Thyroid gland (tissue), 4 donors: ENCODE data around the gene DAB1. TPM values are rescaled to one million over a fixed set of nuclear protein-coding genes. Genes with fewer than 3 reads are reported as not detected.

Source experiments
- DNase-seq, 2 donors: peaks; one replicate each; pipeline ENCODE4 v3.0.0-alpha.2; 2019
- H3K27ac ChIP-seq, 3 donors: fragments of 200-600 bp; sonication (generic); 1 replicate in 2 of 3; 2 replicates in 1 of 3; pipeline ENCODE4 v1.5.1; 2016 to 2019; ENCODE audit warnings: mild to moderate bottlenecking in 1 of 3, moderate library complexity in 1 of 3
- H3K27me3 ChIP-seq: fragments of 200-600 bp; sonication (generic); one replicate; pipeline ENCODE4 v1.5.1; 2019
- H3K36me3 ChIP-seq, 2 donors: fragments of 200-600 bp; sonication (generic); one replicate each; pipeline ENCODE4 v1.5.1; 2016 to 2019
- H3K4me1 ChIP-seq, 2 donors: fragments of 200-600 bp; sonication (generic); one replicate each; pipeline ENCODE4 v1.5.1; 2017 to 2019
- H3K4me3 ChIP-seq, 3 donors: fragments of 200-600 bp; sonication (generic); replicated peaks in 1 of 3; 1 replicate in 2 of 3; 2 replicates in 1 of 3; pipeline ENCODE4 v1.5.1; 2016; ENCODE audit warnings: mild to moderate bottlenecking in 1 of 3
- H3K9me3 ChIP-seq: fragments of 200-600 bp; sonication (generic); one replicate; pipeline ENCODE4 v1.5.1; 2017
- POLR2A ChIP-seq, 2 donors: fragments of 450-650 bp; IDR thresholded peaks; one replicate each; pipeline ENCODE4 v1.6.1; 2017; ENCODE audit warnings: antibody characterized with exemption in 2 of 2, mild to moderate bottlenecking in 2 of 2, moderate library complexity in 1 of 2
- WGBS, 2 donors: methylation state at CpG; one replicate each; pipeline ENCODE4 v1.1.5; 2017; 5-methylcytosine and 5-hydroxymethylcytosine counted together
- intact Hi-C: fragments of 100-400 bp; cut with DNase I; formaldehyde crosslinking; loops from one replicate; pipeline ENCODE4 v1.15.1; 2023
- total RNA-seq, 4 donors: library from RNA; depleted of rRNA; stranded (reverse); fragments of >200 nt; gene quantifications; one replicate each; pipeline ENCODE4 v1.2.3, GENCODE V29; 2016
- TF ChIP-seq, protein P1 (sequence below), 6 experiments: fragments of 200-600 bp in 3 of 6; fragments of 450-650 bp in 3 of 6; sonication (generic) in 3 of 6; IDR thresholded peaks; one replicate each; pipeline ENCODE4 v1.5.1; 2016 to 2019; ENCODE audit warnings: antibody characterized with exemption in 6 of 6, mild to moderate bottlenecking in 2 of 6, inconsistent platforms in 1 of 6, moderate library complexity in 1 of 6

DAB1 gene
- total RNA-seq, 4 donors from 2014 or later = under 0.01 to 0.83 (median 0.21) TPM

DNA sequence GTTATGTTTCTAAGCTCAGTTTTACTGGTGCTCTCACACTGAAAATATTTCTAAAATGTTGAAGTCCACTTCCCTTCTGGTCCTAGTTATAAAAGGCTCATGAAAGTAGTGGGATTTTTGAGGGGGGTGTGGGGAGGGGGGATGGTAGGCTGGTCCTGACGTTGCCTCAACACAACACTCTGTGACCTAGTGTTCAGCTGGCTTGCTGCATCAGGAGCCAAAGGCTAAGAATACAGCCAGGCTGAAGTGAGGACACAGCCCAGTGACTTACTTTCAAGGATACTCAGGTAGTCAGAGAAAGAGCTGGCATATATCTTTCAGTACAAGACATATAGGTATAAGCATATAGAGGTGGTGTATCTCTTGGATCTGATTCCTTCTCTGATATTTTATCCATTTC, 306.1 kb downstream of the DAB1 start:
- Histone ChIP-seq H3K9me3 (no peaks in the 10 kb centered on the region), H3K4me3 (no peak overlapping the region), H3K27ac (no peak overlapping the region), H3K36me3 (no peaks in the 10 kb centered on the region), H3K4me1 (no peaks in the 10 kb centered on the region), H3K27me3 (no peaks in the 10 kb centered on the region)
- TF ChIP-seq POLR2A (IDR thresholded peaks at IDR 0.05) = no peak
- TF ChIP-seq, protein P1, sequence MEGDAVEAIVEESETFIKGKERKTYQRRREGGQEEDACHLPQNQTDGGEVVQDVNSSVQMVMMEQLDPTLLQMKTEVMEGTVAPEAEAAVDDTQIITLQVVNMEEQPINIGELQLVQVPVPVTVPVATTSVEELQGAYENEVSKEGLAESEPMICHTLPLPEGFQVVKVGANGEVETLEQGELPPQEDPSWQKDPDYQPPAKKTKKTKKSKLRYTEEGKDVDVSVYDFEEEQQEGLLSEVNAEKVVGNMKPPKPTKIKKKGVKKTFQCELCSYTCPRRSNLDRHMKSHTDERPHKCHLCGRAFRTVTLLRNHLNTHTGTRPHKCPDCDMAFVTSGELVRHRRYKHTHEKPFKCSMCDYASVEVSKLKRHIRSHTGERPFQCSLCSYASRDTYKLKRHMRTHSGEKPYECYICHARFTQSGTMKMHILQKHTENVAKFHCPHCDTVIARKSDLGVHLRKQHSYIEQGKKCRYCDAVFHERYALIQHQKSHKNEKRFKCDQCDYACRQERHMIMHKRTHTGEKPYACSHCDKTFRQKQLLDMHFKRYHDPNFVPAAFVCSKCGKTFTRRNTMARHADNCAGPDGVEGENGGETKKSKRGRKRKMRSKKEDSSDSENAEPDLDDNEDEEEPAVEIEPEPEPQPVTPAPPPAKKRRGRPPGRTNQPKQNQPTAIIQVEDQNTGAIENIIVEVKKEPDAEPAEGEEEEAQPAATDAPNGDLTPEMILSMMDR (IDR thresholded peaks at IDR 0.05) = no peak
- intact Hi-C loops = no loop called here
- 44 to 53% methylated on average over 1 of the region's 1 CpG for WGBS, 2 donors
- no peak for DNase-seq

- no peaks in the 10 kb centered on the region for H3K9me3 ChIP-seq
- H3K36me3 ChIP-seq = no peaks in the 10 kb centered on the region
- H3K27ac ChIP-seq = no peak overlapping the region
- intact Hi-C loops = no loop called here
- 66 to 85% methylated on average over 4 of the region's 4 CpGs for WGBS, 2 donors
- H3K4me1 ChIP-seq = no peaks in the 10 kb centered on the region
- no peaks in the 10 kb centered on the region for H3K27me3 ChIP-seq
- no peak for TF ChIP-seq POLR2A (IDR thresholded peaks at IDR 0.05)
- TF ChIP-seq, protein P1 (IDR thresholded peaks at IDR 0.05) = no peak
- no peak for DNase-seq
- H3K4me3 ChIP-seq = no peak overlapping the region
Observed at GRCh38 chr1:57116871-57117270, 307.0 kb downstream of the DAB1 start.

GRCh38 chr1:57115030-57115614, 308.7 kb downstream of the DAB1 start:
- no peak for DNase-seq
- Histone ChIP-seq H3K4me1 (no peaks in the 10 kb centered on the region), H3K27me3 (no peaks in the 10 kb centered on the region), H3K27ac (no peak overlapping the region), H3K36me3 (no peaks in the 10 kb centered on the region), H3K4me3 (no peak overlapping the region), H3K9me3 (no peaks in the 10 kb centered on the region)
- TF ChIP-seq POLR2A (IDR thresholded peaks at IDR 0.05) = no peak
- TF ChIP-seq, protein P1 (IDR thresholded peaks at IDR 0.05) = no peak
- WGBS, 2 donors = 96 to 99% methylated on average over 4 of the region's 4 CpGs
- intact Hi-C loops = no loop called here

GRCh38 chr1:57112148-57112547, 311.7 kb downstream of the DAB1 start:
- DNase-seq = no peak
- Histone ChIP-seq H3K9me3 (no peaks in the 10 kb centered on the region), H3K4me1 (no peaks in the 10 kb centered on the region), H3K27me3 (no peaks in the 10 kb centered on the region), H3K4me3 (no peak overlapping the region), H3K27ac (no peak overlapping the region), H3K36me3 (no peaks in the 10 kb centered on the region)
- WGBS, 2 donors = 89 to 93% methylated on average over 2 of the region's 2 CpGs
- TF ChIP-seq, protein P1 (IDR thresholded peaks at IDR 0.05) = no peak
- TF ChIP-seq POLR2A (IDR thresholded peaks at IDR 0.05) = no peak
- intact Hi-C loops = no loop called here

- TF ChIP-seq POLR2A (IDR thresholded peaks at IDR 0.05) = no peak
- TF ChIP-seq, protein P1 (IDR thresholded peaks at IDR 0.05) = no peak
- Histone ChIP-seq H3K27me3 (no peaks in the 10 kb centered on the region), H3K27ac (no peak overlapping the region), H3K4me1 (no peaks in the 10 kb centered on the region), H3K4me3 (no peak overlapping the region), H3K36me3 (no peaks in the 10 kb centered on the region), H3K9me3 (no peaks in the 10 kb centered on the region)
- WGBS, 2 donors = 81 to 84% methylated on average over 2 of the region's 2 CpGs
- intact Hi-C loops = no loop called here
- no peak for DNase-seq
Observed at GRCh38 chr1:57111175-57111574, 312.7 kb downstream of the DAB1 start.
